Testis (tissue), 2 donors: ENCODE results near the gene MEOX1.

Experiments used
- CTCF ChIP-seq, 3 experiments: fragments of 450-650 bp in 2 of 3; fragments of 200-600 bp in 1 of 3; sonication (generic) in 1 of 3; IDR thresholded peaks; one replicate each; pipeline ENCODE4 v1.5.1; 2016 to 2019; ENCODE audit warnings: antibody characterized with exemption in 3 of 3, mild to moderate bottlenecking in 2 of 3, moderate library complexity in 1 of 3
- POLR2A ChIP-seq: fragments of 450-650 bp; IDR thresholded peaks from one replicate; pipeline ENCODE4 v1.6.1; 2017; ENCODE audit warnings: antibody characterized with exemption, mild to moderate bottlenecking, moderate library complexity

- TF ChIP-seq CTCF (IDR thresholded peaks at IDR 0.05), result no peak
- TF ChIP-seq POLR2A, result no peak
These were observed 37.1 kb upstream of the MEOX1 start for GRCh38 chr17:43698678-43699437.
